HepG2 (cell line): ENCODE results near the gene ART3. TPM values are rescaled to one million over a fixed set of nuclear protein-coding genes. Genes with fewer than 3 reads are reported as not detected.
A peak's percentile ranks its signal among the peaks of the same experiment; 100 is the strongest.

Experiments
- AKNA ChIP-seq: sonication (generic); formaldehyde crosslinking; IDR thresholded peaks from 2 replicates; pipeline ENCODE4 v1.4.0; 2020; ENCODE audit warnings: missing genetic modification reagents, borderline replicate concordance
- BCL6 ChIP-seq: IDR thresholded peaks from 2 replicates; pipeline ENCODE4 v1.6.1; 2016; ENCODE audit warnings: missing genetic modification reagents, missing compliant biosample characterization
- DRAP1 ChIP-seq: IDR thresholded peaks from 2 replicates; pipeline ENCODE4 v1.6.1; 2016; ENCODE audit warnings: missing genetic modification reagents, missing compliant biosample characterization
- ELF3 ChIP-seq: IDR thresholded peaks from 2 replicates; pipeline ENCODE4 v1.6.1; 2016; ENCODE audit warnings: missing genetic modification reagents, missing compliant biosample characterization
- IKZF5 ChIP-seq: IDR thresholded peaks from 2 replicates; pipeline ENCODE4 v1.6.1; 2018; ENCODE audit warnings: missing genetic modification reagents, mild to moderate bottlenecking, missing compliant biosample characterization
- KAT8 ChIP-seq: IDR thresholded peaks from 2 replicates; pipeline ENCODE4 v1.6.1; 2016; ENCODE audit warnings: missing genetic modification reagents, missing compliant biosample characterization
- KDM6A ChIP-seq: IDR thresholded peaks from 2 replicates; pipeline ENCODE4 v1.6.1; 2016; ENCODE audit warnings: low read depth
- PHF5A ChIP-seq: IDR thresholded peaks from one replicate; pipeline ENCODE4 v1.6.1; 2018; ENCODE audit warnings: low read depth, missing genetic modification reagents; ENCODE audit not compliant: unreplicated experiment
- PLSCR1 ChIP-seq: sonication (generic); formaldehyde crosslinking; IDR thresholded peaks from 2 replicates; pipeline ENCODE4 v1.5.0; 2020; ENCODE audit warnings: missing genetic modification reagents, mild to moderate bottlenecking, borderline replicate concordance
- SAP130 ChIP-seq: IDR thresholded peaks from 2 replicates; pipeline ENCODE4 v1.6.1; 2016; ENCODE audit warnings: low read depth
- SATB2 ChIP-seq: sonication (generic); formaldehyde crosslinking; IDR thresholded peaks from 2 replicates; pipeline ENCODE4 v1.5.0; 2020; ENCODE audit warnings: missing genetic modification reagents
- SMAD3 ChIP-seq: sonication (generic); formaldehyde crosslinking; IDR thresholded peaks from 2 replicates; pipeline ENCODE4 v1.4.0; 2020; ENCODE audit warnings: missing genetic modification reagents
- SMC3 ChIP-seq: IDR thresholded peaks from 2 replicates; pipeline ENCODE4 v1.6.1; 2011; ENCODE audit warnings: low read length, improper control_type of control experiment
- STAG1 ChIP-seq: sonication (generic); formaldehyde crosslinking; IDR thresholded peaks from 2 replicates; pipeline ENCODE4 v1.4.0; 2020; ENCODE audit warnings: missing genetic modification reagents
- ZBED4 ChIP-seq: sonication (generic); formaldehyde crosslinking; IDR thresholded peaks from 2 replicates; pipeline ENCODE4 v1.4.0; 2020; ENCODE audit warnings: missing genetic modification reagents, borderline replicate concordance
- ZBTB8A ChIP-seq: sonication (generic); formaldehyde crosslinking; IDR thresholded peaks from 2 replicates; pipeline ENCODE4 v1.4.0; 2020; ENCODE audit warnings: mild to moderate bottlenecking, low read depth, missing genetic modification reagents, borderline replicate concordance
- ZNF431 ChIP-seq: sonication (generic); formaldehyde crosslinking; IDR thresholded peaks from 2 replicates; pipeline ENCODE4 v1.9.0; 2022; ENCODE audit warnings: missing genetic modification reagents, low read depth, mild to moderate bottlenecking, borderline replicate concordance
- ZSCAN12 ChIP-seq: sonication (generic); formaldehyde crosslinking; IDR thresholded peaks from 2 replicates; pipeline ENCODE4 v1.9.0; 2021; ENCODE audit warnings: mild to moderate bottlenecking, missing genetic modification reagents
- polyA plus RNA-seq, 8 experiments: library from polyadenylated mRNA; depleted of rRNA in 3 of 8; stranded (reverse) in 7 of 8; unstranded in 1 of 8; fragments of >200 nt; fragmentation: Illumina TruSeq in 4 of 8; extraction: Trizol in 4 of 8; gene quantifications; 2 replicates each; pipeline versions ENCODE4 v1.2.1 to v1.2.3, GENCODE V29; 2011 to 2016; ENCODE audit warnings: low read depth in 4 of 8, missing spikeins in 1 of 8, mixed read lengths in 1 of 8; ENCODE audit not compliant: insufficient read depth in 1 of 8
- total RNA-seq, 5 experiments: library from RNA; depleted of rRNA; stranded (reverse); fragments of >200 nt; fragmentation: Illumina TruSeq; extraction: Trizol; gene quantifications; 2 replicates each; pipeline ENCODE4 v1.2.3, GENCODE V29; 2016; ENCODE audit warnings: low read depth in 1 of 5

Gene ART3
- total and polyA plus RNA-seq, 2 of the 13 experiments (the other 11 are each of a cell fraction or from before 2014, with no cell fraction given) = not detected

GRCh38 chr4:76087007-76087769 lies 12.7 kb downstream of the ART3 start (continued):
- TF ChIP-seq KDM6A (CRISPR knock-in tag) (no peak), PHF5A (CRISPR knock-in tag) (peak; percentile 53), IKZF5 (peak; percentile 74; the same call in 1 of the 2 replicates), SMAD3 (CRISPR knock-in tag) (peak; percentile 31; the same call in 1 of the 2 replicates), ZNF431 (no peak), AKNA (CRISPR knock-in tag) (no peak), PLSCR1 (CRISPR knock-in tag) (no peak), BCL6 (CRISPR knock-in tag) (peak; percentile 25; the same call in 1 of the 2 replicates), ZSCAN12 (CRISPR knock-in tag) (no peak), ELF3 (CRISPR knock-in tag) (0 out of 2 replicates have a peak, but pooled peaks have one; percentile 40), ZBED4 (peak; percentile 57; the same call in 1 of the 2 replicates), SMC3 (peak; percentile 37; the same call in 1 of the 2 replicates), STAG1 (CRISPR knock-in tag) (peak; percentile 67), DRAP1 (CRISPR knock-in tag) (0 out of 2 replicates have a peak, but pooled peaks have one; percentile 27), ZBTB8A (CRISPR knock-in tag) (no peak), SAP130 (peak; percentile 75), SATB2 (CRISPR knock-in tag) (0 out of 2 replicates have a peak, but pooled peaks have one; percentile 39), KAT8 (CRISPR knock-in tag) (0 out of 2 replicates have a peak, but pooled peaks have one; percentile 44)
